Activated CD8-positive, alpha-beta memory T cell treated with anti-CD3 and anti-CD28 coated beads, Interleukin-2, amount 50 U/mL, for 48 hours (primary cell): ENCODE measurements around the gene LMBRD2.
A peak's percentile ranks its signal among the peaks of the same experiment; 100 is the strongest.
"Not testable (repeated sequence)": the region's sequence is repeated elsewhere in the genome, so short reads cannot be mapped to it uniquely, and the experiment has no call there.

ENCODE experiments used
- DNase-seq: peaks from one replicate; pipeline ENCODE4 v3.0.0-alpha.2; 2020

LMBRD2 gene

DNA sequence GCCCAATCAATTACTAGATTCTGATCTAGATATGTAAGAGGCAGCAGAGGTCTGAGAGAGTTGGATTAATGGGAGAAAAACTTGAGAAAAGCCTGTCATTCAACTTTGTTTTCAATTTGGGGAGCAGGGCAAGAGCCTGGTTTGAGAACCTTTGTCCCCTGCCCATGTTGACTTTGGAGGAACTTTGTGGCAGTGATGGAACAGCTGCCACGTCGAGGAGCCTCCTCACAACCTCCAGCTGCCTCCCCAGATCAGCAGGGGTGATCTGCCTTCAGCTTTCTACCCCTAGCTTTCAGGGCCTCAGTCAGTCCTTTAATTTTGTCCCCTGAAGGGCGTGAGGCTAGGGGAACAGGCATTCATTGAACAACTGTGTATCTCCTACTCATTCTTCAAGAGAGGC, 8.9 kb upstream of the LMBRD2 start:
- DNase-seq: no peak

DNA sequence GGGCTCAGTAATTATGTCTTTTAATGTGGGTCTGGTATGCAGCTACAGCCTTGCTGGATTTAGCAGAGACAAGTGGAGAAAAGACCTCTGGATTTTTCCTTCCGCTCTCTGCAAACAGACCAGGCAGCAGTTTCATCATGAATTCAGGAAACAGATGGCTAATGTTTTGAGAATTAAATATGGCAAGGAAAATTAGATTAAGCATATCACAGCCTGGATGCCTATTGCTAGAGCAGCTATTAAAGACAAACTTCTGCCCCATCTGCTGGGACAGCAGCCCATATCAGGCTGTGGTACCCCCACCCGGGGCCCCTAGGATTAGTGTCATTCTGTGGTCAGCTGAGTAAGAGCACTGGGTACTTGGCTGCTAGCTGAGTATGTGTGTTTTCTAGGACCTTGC, 6.5 kb upstream of the LMBRD2 start:
- no peak for DNase-seq

DNA sequence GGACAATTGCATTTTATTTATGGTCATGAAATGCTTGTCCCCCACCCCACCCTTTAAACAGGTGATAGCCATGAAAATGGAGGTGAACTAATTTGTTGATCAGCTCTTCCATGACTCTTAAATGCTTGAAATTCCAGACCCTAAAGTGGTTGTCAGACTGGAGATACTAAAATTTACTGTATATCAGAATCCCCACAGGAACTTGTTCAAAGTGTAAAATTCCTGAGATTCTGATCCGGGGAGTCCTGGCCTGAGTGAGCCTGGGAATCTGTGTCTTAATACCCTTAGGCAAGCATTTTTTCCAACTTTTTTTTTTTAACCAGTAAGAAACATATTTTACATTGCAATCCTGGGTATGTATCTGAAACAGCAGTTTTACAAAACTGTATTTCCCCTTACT, 4.9 kb upstream of the LMBRD2 start:
- DNase-seq: no peak

DNA sequence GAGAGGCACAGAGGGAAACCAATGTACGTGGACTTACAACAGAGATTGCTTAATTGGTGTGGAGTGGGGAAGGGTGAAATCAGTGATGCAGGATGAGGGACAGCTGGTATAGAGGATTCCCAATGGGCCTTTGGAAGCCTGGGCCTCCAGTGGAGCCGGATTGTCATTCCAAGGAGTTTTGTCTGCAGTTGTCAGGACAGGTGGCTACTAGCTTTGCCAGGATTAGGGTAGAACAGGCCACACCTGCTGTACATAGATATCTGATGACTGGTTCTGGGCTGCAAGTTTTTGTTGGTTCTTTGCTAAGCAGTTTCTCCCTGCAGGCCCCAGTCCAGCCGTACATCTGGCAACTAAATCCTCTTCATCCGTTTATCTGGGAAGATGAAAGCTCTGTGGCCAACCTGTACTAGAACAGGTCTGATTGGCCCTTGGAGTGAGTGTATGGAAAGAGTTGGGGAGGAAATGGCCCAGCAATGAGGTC, 4.5 kb upstream of the LMBRD2 start:
- DNase-seq: no peak

DNA sequence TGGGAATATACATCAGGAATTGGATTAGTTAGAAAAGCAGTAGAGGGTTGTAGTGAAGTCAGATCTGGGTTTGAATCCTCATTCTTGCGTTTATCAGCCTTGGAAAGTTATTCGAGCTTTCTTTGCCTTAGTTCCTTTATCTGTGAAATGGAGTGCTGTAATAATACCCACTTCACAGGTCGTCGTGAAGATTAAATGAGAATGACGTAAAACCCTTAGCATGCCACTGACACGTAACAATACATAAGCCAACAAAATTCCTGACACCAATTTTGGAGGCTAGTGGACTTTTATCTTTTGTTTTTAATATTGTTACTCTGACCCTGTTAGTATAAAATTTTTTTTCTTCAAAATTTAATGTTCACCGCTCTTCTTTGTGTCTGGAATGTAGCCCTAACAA, 3.6 kb upstream of the LMBRD2 start:
- no peak for DNase-seq

DNA sequence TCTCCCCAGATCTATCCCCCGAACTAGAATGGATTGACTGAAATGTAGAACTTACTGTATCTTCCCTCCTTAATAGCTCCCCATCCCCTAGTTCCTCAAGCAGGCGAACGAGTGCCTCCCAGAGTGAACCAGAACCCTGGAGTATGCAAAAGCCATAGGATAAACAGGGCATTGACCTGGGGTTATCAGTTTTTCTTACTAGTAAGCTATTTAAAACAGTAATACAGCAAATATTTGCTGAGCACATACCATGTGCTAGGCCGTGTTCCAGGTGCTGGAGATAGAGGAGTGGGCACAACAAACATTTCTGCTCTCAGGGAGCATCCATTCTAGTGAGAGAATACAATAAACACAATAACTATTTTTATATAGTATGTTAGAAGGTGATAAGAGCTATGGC, 2.0 kb upstream of the LMBRD2 start:
- DNase-seq: no peak

DNA sequence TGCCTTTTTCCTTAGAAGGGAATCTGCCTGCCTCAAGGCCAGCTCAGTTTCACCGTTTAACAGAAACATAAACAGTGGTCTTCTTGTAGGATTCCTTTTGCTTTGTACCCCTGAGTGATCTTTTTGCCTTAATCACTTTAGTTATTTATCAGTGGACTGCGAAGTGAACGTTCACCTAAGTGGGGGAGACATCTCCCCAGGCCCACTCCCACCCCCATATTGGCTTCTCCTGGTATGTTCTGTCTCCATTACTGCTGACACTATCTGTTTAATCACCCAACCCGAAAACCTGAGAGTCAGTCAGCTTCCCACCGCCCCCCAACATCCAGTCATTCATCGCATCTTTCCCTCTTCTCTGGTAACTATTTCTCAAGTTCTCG, 1.6 kb upstream of the LMBRD2 start:
- DNase-seq: no peak

DNA sequence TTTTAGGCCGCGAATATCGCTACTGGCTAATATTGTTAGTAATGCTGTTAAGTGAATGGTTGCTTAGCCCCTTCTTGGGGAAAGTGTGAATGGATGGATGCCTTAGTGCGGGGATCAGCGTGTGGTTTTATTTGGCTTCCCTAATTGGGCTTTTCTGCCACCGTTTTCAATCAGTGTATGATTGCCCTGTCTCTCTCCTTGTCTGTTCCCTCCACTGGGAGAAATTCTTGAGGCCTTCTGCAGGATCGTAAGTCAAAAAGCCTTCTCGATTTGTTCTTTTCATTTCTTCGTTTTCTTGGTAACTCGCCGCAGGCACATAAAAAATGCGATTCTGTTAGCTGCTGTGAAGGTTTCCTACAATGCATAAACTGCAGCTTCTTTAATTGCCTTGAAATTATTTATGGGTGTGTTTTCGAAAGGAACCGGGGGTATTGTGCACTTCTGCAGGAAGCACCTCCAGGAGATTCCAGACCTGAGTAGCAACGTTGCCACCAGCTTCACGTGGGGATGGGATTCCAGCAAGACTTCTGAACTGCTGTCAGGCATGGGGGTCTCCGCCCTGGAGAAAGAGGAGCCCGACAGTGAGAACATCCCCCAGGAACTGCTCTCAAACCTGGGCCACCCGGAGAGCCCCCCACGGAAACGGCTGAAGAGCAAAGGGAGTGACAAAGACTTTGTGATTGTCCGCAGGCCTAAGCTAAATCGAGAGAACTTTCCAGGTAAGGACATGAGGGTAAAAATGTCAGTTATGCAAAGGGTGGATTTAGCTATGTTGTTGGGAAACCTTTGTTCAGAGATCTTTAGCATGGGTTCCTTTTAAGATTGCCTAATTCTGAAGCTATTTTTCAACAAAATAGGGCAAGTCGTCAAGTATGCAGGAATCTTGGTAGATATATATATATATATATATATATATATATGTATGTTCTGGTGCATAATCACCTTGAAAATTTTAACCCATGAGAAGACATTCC, 924 bp upstream of the LMBRD2 start:
- DNase-seq: no peak

DNA sequence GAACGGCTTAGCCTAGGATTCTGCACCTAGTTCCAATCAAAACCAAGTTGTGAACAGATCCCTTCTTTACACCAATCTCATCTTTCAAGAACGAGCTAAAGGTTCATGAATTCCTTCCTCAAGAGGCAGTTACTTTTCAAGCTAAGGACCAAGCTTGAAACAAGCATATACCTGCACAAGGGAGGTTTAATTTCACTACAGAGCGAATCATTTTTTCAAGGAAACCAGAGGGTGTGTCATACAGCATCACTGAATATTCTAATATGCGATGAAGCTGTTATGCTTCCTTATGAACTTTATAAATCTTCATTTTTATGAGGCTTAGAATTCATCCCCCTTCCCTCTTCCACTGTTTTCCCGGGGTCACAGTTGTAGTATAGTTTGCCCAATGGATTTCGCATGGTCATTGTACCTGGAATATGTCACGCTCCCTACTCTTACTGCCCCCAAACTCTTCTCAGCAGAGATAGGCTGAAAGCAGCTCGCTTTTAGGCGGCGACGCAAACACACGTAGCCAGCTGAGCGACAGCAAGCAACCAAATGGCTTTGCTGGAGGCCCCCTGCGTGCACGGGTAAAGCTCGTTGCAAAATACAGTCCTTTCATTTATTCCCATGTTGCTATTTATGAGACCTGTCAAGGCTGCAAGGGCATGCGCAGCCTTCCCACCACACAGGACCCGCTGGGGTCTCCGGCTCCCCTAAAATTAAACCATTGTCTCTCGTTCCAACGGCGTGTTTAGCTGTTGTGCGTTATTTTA, 832 bp downstream of the LMBRD2 start:
- peak; percentile 77 for DNase-seq

DNA sequence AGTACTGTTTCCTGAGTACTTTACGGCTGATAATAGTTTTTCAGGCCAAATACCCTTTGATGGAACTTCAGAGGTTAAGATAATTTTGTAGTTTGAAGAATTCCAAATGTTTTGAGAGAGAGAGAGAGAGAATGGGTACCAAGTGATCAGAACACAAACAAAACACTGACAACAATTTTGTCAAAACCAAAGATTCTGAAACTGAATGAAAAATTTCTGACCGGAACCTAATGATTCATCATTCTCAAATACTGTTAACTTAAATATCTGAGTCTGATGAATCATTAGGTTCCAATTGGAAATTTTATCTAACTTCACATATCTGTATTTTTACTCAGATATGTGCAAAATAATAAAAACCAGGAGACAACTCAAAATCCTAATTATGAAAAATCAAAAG, 4.0 kb downstream of the LMBRD2 start:
- no peak for DNase-seq

DNA sequence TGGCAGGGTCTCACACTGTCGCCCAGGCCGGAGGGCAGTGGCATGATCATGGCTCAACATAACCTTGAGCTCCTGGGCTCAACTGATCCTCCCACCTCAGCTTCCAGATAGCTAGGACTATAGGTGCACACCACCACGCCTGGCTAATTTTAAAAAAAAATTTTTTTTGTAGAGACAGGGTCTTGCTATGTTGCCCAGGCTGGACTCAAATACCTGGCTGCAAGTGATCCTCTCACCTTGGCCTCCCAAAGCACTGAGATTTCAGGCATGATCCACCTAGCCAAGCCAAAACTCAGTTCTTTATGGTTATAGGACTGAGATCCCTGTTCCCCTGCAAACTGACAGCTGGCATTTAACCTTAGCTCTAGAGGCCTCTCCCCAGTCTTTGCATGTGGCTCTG, 5.3 kb downstream of the LMBRD2 start:
- DNase-seq: no peak

DNA sequence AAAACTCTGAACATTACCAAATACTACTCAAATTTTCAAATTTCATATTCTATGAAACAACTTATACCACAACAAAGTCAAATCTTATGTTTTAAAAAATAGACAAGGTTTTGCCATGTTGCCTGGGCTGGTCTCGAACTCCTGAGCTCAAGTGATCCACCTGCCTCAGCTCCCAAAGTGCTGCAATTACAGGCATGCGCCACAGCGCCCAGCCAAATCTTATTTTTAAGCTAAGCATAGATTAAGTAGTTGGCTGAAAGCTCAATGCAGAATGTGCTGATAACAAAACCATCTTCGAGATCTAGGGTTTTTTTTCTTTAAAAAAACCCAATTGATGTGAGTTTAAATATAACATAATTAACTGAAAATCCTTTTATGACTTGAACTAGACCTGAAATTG, 6.4 kb downstream of the LMBRD2 start:
- DNase-seq: no peak

DNA sequence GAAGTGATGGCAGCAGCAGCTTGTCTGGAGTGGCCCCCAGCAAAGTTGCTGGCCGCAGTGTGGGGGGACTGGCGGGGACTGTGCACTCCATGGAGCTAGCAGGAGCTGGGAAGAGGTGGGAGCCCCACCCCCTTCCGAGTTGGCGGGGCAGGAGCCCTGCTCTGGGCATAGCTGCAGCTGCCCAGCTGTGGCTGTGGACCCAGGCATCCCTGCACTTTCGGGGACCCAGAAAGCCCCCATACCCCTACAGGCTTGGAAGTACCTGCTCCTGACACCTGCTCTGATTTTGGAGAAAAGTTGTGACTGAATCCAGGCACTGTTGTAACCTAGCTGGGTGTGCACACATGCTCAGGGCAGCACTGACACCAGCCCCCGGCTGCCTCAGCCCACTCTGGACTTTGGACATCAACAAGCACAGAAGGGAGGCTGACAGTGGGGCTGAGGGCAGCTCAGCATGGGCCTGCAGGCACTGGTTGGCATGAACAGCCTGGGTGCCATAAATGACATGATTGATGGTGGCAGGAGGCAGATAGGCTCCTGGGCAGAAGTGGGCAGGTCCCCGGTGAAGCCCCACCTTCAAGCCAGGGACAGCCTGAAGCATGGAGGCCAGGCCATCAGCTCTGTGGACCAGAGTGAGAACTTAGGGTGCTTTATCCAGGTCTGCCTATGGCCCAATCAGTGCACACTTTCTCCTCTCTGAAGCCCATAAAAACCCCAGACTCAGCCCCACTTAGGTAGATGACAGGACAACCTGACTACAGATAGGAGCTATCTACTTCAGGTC, 12.6 kb downstream of the LMBRD2 start:
- no peak for DNase-seq

DNA sequence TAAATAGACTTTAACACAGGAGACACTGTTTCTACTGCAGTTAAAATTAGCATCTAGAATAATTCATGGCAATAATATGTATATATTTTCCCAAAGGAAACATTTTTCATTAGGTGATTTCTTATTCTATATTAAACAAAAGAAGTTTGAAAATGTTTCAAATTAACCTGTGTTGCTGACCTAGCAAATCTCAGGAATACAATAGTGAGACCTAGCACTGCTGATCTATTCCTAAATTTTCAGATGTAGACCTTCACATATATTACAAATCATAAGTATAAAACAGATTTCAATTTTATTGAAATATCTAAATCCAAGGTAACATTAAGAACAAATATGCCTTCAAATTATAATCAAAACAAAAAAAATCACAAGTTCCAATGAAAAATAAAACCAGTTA, 15.1 kb downstream of the LMBRD2 start:
- DNase-seq: no peak

DNA sequence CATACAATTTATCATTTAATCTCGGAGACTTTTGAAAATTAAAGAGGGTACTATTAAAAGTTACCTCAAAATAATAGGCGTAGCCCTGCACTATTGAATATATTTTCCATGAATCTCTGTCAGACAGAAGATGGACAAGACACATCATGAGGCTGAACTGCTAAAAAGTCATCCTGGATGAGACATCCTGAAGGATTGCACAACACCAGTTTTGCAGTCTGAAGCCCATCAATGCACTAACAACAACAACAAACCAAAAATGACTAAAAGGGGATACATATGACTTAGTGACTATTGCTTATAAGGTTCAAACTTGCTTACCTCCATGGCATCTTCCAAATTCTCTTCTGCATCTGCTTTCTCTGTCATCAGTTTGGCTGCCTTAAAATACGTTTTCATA, 15.7 kb downstream of the LMBRD2 start:
- no peak for DNase-seq

DNA sequence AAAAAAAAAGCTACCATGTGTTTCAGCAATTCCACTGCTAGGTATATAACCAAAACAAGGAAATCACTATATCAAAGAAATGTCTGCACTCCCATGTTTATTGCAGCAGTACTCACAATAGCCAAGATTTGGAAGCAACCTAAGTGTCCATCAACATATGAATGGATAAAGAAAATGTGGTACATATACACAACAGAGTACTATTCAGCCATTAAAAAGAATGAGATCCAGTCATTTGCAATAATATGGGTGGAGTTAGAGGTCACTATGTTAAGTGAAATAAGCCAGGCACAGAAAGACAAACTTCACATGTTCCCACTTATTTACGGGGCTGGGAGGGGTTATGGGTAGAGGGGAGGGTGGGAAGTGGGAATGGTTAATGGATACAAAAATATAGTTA, 18.7 kb downstream of the LMBRD2 start:
- not testable (repeated sequence) for DNase-seq

DNA sequence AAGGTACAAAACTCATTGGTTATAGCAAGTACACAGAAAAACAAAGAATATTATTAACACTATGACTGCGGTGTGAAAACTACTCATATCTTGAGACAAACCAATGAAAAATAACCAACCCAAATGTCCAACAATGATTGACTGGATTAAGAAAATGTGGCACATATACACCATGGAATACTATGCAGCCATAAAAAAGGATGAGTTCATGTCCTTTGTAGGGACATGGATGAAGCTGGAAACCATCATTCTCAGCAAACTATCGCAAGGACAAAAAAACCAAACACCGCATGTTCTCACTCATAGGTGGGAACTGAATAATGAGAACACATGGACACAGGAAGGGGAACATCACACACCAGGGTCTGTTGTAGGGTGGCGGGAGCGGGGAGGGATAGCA, 22.0 kb downstream of the LMBRD2 start:
- DNase-seq: not testable (repeated sequence)

DNA sequence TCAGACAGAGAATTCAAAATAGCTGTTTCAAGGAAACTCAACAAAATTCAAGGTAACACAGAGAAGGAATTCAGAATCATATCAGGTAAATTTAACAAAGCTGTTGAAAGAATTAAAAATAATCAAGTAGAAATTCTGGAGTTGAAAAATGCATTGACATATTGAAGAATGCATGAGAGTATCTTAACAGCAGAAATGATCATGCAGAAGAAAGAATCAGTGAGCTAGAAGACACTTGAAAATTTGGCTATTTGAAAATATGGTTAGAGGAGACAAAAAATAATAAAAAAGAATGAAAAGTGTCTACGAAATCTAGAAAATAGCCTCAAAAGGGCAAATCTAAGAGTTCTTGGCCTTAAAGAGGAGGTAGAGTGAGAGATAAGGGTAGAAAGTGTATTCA, 22.9 kb downstream of the LMBRD2 start:
- no peak for DNase-seq

DNA sequence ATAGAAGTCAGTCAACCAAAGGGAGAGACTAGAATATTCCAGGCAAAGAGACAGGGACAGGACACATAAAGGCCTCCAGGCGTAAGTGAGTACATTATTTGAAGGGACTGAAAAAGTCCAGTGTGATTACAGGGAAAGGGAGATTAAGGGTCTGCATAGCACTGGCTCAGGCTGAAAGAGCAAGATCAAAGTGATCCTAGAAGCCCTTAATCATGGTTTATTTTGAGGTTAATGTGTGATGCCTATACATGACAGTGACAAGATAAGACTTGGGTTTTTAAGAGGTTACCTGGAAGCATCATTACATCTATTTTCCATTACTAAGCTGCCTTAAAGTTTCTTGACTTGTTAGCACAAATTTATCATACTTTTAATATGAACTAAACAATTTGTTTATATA, 25.8 kb downstream of the LMBRD2 start:
- no peak for DNase-seq

DNA sequence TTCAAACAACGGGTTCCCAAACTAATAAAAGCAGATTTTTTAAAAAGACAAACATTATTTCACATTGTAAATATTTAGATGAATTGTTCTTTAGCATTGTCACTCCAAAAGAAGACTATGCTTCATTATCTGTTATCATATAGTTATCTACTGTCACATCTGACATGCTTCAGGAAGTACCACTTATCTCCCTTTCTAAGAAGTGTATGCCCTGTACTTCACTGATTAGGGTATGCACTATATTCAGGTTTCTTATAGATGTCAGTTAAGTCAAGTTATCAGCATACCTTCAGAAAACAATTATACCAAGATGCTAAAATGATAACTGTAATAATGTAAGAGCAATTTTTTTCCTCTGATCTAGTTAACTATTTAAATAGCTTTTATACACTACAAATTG, 40.4 kb downstream of the LMBRD2 start:
- no peak for DNase-seq

DNA sequence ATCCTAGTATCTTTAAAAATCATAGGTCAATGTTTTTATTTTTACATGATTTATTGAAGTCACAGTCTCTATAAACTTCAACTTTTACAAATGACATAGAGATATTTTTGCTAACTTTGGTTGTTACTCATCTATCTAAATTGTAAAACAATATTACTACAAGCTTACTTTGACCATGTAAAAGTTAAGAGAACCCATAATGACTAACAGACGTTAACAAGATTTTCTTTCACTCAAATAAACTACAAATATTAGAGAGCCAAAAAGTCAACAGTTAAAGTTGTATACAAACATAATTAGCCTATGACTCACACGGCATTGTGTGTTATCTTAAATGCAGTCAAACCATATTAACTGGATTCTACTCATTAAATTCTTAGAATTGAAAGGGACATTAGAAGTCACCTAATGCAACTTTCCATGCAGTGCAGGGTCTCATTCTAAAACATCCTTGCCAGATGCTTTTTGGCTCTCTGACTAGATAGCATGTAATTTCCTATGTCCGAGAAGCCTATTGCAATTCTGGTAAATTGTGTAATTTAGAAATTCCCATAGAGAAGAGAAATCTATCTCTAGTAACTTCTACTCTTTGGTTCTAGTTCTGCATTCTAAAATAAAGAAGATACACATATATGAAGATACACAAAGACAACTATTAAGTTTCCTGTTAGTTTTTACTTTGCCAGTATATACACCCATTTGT, 42.8 kb downstream of the LMBRD2 start:
- no peak for DNase-seq

DNA sequence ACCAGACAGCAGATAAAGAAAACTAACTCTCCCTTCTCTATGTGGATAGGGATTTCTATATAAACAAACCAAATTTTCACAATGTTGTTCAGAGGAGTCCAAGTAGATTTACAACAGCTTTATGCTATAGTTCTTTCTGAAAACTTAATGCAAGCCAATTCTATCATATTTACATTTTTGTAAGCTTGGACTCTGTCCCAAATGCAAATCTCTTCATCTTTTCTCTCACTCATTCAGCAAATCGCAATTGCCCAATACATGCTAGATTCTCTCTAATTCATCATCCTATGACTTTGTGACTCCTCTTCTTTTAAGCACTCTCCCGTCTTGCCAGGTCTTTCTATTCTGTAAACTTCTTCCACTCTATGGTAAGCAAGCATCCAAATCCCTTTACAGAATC, 45.9 kb downstream of the LMBRD2 start:
- DNase-seq: no peak

DNA sequence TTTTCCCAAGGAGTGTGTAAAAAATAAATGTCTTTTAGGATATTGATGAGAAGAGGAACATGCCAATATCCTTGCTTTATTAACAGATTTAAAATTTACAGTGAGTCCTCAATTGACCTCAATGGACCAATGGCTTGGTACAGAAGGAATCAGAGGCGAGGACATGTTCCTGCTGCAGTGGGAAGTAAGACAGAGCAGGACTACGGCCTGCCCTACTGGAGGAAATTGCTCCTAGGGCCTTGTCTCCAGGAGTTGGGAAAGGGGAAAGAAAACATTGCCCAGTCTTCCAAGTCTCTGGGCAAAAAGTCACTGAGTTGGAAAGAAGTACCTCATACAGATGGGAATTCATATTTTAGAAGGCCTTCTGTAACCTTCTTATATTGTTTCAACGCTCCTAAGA, 51.9 kb downstream of the LMBRD2 start:
- no peak for DNase-seq
